ENCODE results near the gene TLR10. TPM values are rescaled to one million over a fixed set of nuclear protein-coding genes. Genes with fewer than 3 reads are reported as not detected.
A peak's percentile ranks its signal among the peaks of the same experiment; 100 is the strongest.
"Not testable (repeated sequence)": the region's sequence is repeated elsewhere in the genome, so short reads cannot be mapped to it uniquely, and the experiment has no call there.

The TLR10 gene
- total RNA-seq, 1 experiment from 2014 or later: not detected

DNA sequence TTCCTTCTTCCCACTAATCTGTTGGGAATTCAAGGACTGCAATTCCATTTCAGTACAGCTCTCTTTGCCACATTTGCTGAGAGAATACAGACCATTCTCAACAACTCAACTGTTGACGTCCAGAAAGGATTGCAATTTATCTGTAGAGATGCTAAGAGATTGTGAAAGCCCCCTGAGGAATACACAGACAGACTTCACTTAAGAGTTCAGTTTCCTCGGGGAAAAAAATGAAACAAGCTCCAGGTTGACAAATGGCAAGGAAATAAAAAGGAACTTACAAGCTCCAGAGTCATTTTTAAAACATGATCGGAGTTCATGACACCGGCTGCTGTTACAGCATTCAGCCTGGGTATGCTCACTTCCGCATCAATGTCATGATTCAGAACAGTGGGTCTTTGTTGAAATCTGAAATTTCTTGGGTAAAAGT lies 13.8 kb downstream of the TLR10 start:
- DNase-seq (ENCODE audit: low spot score): no peak

DNA sequence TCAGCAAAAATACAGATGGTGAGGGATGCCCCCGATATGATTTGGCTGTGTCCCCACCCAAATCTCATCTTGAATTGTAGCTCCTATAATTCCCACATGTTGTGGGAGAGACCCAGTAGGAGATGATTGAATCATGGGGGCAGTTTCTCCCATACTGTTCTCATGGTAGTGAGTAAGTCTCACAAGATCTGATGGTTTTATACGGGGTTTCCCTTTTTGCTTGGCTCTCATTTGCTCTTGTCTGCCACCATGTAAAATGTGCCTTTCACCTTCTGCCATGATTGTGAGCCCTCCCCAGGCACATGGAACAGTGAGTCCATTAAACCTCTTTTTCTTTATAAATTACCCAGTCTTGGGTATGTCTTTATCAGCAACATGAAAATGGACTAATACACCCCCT lies 15.8 kb downstream of the TLR10 start:
- DNase-seq (ENCODE audit: low spot score): not testable (repeated sequence)

DNA sequence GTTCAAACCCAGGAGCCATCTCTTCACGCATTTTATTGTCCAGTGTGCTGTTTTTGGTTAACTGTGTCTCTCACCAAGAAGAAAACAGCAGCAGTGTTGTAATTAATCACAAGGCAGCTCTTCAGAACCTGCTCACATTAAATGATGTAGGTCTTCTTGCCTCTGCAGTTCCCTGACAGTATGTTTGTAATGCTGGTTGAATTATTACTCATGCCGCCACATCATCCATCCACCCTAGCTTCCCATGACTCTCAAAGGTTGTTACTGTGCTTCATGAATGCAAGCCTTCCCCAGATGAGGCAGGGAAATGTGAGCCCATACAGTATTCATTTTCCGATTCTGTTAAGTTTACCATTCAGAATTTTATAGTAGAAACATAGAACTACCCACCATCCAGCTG lies 17.4 kb downstream of the TLR10 start:
- DNase-seq (ENCODE audit: low spot score): peak; percentile 26

DNA sequence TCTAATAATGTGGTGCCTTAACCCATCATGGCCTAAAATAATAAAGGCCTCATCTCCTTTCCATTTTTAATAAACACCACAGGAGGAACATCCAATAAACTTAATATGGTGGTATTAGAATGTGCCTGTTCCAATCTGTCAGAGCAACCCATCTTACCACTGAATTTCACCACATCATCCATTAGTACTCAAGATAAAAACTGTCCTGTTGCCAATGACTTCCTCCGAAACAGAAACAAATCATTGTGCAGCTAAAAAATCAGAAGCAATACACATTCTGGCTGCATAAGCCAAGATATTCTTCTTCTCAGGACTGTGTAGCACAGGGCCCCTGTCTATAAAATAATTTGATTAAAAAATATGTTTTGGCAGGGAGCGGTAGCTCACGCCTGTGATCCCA lies 18.5 kb downstream of the TLR10 start:
- no peak for DNase-seq (ENCODE audit: low spot score)

DNA sequence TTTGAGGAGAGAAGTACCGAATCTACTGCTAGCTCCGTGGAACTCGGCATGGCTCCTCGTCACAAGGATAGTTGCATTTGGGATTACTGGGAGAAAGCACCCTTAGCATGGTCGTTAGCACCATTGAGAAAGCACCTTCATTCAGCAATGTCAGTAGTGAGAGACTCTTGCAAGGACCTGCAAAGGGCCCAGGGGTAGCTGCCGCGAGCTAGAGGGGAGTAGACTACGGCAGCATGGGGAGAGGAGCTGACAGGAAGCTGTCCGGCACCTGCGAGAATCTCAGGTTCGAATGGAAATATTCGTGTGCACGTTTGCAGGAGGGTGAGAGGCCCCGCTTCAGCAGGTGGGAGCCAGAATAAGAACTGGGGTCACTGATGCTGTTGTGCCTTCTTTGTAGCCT lies 20.2 kb downstream of the TLR10 start:
- DNase-seq (ENCODE audit: low spot score): no peak

DNA sequence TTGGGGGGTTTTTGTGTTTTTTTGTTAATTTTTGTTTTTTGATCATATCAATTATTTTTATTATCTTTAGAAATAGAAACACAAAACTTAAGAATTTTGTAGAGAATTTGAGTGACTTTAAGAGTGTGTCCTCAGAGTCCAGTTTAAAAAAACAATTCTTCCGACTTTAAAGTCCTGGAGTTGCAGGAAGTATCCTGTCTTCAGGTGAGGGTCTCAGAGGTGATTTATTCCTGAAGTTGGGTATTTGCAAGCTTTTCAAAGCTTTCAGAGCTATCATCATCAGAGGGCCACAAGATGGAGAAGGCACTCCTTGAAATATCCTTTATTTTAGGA lies 23.0 kb downstream of the TLR10 start:
- DNase-seq (ENCODE audit: low spot score): no peak

DNA sequence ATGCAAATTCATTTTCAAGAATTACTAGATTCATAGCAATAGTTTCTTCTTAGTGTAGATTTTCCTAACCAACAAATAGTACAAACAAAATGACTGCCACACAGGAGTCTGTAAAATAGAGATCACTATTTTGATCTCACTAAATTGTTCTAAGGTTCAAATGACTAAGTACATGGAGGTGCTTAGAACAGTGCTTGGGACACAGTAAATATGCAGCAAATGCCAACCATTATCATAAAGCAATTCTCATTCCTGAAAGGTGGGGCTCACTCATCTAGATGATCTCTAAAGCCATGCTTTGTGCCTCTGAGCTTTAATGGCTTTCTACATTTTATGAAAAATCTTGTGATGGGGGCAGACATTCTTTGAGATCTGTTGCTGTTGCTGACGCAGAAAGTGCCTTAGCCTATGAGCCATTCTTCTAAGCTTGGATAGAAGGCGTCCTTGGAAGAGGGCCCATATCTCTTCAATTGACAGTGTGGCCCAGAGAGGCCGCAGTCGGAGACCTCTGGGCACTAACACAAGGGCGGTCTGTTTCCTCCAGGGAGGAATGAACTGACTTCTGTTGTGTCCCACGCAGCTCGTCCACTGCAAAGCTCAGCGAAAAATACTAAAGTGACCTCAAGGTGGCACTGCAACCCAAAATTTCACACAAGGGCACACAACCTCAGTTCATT lies 23.5 kb downstream of the TLR10 start:
- peak; percentile 25 for DNase-seq (ENCODE audit: low spot score)

DNA sequence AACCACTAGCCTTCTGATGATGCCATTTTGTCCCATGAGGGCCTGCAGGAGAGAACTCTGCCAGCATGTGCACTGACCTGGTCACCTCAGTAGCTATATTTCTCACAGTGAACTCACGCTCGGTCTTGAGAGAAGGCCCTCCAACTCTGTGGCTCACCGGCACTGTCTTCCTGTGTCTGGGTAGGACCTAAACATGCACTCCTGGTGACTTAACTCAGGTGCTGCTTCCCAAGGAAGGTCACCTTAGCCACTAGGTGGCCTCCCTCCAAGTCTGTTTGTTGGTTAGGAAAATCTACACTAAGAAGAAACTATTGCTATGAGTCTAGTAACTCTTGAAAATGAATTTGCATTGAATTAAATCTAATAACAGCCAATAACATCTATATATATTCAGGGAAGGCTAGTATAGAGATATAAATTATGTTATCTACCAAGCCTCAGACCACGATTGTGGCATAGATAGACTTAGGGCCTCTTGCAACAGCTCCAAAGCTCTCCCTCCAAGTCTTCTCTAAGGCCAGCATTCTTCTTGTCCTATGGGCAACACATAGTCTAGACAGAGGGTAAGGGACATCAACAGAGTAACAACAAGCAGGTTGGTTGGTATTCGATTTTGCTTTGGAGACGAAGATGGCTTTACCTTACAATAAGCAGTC lies 24.7 kb downstream of the TLR10 start:
- DNase-seq (ENCODE audit: low spot score): no peak

DNA sequence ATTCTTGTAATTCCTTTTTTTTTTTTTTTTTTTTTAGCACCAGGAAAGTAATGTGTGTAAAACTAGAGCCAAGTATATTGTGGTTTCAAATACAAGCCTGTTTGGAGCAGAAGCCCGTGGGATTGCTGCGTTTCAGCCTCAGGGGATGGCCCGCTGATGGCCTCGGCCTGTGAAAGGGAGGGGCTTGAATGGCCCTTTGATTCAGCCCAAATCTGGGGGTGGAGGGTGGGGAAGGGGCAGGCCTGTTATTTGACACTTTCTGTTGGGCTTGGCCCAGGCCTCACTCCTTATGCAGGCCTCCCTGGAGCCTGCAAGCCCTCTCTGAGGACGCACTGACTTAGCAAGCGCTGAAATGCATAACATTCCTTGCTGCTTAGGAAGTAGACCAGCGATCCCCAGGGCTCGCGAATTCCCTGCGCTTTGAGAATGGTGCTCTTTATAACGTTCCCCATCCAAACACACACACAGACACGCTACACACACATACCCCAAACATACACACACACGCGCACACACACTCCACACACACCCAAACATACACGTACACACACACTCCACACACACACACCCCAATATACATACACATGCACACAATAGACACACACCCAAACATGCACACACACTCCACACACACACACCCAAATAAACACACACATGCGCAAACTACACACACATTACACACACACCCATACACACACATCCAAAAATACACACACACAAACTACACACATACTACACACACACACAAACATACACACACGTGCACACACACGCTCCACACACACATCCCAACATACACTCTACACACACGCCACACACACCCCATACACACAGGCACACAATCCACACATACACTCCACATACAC lies 29.6 kb downstream of the TLR10 start:
- DNase-seq (ENCODE audit: low spot score): peak; percentile 85

DNA sequence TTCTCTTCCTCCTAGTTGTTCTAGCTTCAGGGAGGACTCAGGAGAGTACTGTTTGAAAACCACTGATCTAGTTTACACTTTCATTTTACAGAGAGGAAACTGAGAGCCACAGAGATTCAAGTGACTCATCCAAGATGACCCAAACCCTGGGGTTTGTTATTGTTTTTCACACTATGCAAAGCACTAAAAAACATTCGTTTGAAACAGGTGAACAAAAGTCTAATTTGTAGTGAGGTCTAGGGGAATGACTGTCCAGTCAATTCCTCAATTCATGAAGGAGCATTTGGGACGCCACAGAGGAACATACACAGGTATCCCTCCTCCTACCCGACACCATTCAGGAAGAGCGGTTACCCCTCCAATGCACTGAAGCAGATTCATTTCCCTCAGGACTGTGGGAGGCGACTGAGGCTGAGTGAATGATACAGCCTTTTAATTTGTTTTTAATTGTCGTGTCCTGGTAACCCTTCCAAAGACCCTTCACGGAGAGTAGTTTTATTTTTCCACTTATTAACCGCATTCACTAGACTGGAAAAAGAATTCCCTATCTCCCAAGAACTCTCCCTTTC lies 30.3 kb downstream of the TLR10 start:
- DNase-seq (ENCODE audit: low spot score): peak; percentile 28

DNA sequence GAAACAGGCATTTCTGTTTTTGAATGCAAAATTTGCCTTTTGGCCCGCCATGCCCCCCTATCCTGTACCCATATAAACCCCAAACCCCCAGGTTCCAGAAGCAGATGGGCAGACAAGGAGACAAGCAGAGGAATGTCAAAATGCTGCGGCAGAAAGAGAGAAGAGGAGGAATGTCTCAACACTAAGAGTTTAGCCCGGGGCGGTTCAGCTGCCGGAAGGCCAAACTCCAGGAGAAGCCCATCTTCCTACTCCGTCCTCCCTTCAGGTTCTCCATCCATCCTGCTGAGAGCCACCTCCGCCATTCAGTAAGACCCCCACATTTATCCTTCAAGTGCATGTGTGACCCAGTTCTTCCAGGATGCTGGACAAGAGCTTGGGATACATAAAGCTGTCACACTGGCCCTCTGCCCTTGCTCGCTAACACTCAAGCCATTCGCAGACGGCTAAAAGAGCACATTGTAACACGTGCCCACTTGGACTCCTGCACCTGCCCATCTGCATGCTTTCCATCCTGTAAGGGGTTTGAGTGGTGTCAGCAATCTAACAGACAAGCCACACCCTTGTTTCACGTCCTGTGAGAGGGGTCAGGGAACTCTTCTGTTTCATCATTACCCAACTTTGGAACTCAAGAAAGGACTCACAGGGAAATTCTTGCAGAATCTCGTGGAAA lies 31.3 kb downstream of the TLR10 start:
- DNase-seq (ENCODE audit: low spot score): no peak

DNA sequence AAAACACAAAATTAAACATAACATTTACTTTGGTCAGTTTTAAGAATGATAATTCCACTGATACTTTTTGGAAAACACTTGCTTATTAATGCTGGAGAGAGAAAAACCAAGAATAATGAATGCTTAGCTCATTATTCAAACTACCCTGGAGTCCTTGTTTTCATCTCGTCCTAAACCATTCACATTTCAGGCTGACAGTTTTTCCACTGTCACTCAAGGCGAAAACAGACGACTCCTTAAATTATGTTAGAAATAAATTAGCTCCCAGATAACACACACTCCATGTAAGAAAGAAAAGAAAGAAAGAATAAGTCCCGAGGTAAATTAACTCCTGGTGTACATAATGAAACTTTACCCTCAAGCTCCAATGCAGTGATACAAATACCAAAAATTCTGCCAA lies 33.5 kb downstream of the TLR10 start:
- DNase-seq (ENCODE audit: low spot score): no peak

DNA sequence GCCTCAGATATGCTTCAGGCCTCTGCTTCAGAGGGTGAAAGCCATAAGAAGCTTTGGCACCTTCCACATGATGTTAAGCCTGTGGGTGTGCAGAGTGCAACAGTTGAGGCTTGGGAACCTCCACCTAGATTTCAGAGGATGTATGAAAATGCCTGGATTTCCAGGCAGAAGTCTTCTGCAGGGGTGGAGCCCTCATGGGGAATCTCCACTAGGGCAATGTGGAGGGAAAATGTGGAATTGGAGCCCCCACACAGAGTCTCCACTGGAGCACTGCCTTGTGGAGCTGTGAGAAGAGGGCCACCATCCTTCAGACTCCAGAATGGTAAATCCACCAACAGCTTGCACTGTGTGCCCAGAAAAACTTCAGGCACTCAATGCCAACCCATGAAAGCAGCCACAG lies 35.2 kb downstream of the TLR10 start:
- no peak for DNase-seq (ENCODE audit: low spot score)

DNA sequence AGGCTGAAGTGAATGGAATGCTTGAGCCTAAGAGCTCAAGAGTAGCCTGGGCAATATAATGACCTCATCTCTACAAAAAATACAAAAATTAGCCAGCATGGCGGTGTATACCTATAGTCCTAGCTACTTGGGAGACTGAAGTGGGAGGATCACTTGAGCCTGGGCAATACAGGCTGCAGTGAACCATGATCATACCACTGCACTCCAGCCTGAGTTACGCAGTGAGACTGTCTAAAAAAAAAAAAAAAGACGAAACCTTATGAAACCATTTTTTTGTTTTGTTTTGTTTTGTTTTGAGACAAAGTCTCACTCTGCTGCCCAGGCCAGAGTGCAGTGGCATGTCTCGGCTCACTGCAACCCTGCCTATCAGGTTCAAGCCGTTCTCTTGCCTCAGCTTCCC lies 36.9 kb downstream of the TLR10 start:
- DNase-seq (ENCODE audit: low spot score): no peak

DNA sequence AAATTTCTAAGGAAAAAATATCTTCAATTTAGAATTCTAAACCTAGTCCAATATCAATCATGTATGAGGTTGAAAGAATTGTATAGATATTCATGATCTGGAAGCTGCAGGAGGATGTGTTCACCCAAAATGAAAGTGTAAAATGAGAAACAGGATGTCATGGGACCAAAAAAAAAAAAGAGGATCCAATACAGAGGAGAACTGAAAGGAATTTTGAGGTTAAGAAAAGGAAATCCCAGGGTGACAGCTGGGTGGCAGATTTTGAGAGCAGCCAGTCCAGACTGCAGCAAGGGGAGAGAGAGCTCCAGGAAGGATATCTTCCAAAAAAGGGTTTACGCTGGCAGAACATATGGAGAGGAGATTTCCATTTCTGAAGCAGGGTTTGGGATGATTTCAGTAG lies 38.9 kb downstream of the TLR10 start:
- no peak for DNase-seq (ENCODE audit: low spot score)

DNA sequence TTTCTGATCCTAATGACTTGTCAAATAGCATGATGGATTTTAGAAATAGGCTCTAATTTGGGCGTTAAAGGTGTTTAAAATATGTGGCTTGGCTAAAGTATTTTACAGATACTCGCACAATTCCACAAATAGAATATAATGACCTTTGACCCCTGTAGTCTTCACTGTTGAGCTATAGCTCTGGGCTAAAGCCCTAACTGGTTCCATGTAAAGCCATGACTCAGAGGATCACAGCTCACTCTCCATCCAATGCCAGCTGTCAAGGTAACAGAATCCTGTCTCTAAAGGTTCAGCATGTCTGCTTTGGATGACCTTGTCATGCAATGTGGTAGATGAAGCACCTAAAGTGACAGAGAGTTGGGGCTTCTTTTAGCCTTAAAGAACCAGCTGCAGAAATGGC lies 42.5 kb downstream of the TLR10 start:
- DNase-seq (ENCODE audit: low spot score): no peak

DNA sequence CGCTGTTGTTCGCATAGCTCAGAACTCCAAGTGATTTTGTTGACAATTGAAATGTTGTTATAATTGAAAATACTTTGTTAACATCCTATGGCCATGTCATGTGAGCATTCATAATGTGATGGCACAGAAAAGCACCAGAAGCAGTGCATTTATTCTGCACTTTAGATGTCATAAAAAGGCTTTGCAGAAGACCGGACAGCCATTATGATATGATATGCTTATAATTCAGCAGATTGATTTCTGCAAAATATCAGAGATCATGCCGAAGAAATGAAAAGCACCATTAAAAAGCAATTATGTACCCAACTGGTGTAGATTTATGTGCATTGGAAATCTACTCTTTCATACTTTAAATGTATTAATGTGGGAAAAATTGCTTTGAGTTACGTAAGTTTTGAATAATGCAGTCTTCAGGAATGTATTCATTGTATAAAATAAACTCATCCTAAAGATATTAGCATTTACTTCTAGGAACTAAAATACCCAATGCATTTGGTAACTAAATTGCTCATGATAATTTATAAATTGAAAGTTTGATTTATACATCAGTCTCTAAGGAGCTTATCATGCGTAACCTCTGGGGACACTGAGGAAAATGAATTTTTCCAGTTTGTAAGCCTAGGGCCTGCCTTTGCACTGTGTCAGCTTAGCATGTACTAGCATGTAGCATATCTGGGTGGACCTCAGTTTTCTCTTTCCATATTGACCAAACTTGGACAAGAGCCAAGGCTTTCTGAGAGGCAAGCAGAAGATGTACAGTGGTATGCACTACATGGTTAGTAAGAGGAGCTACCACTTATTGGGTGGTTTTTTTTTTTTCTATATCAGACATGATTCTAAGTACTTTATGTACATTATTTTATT lies 43.6 kb downstream of the TLR10 start:
- DNase-seq (ENCODE audit: low spot score): no peak

DNA sequence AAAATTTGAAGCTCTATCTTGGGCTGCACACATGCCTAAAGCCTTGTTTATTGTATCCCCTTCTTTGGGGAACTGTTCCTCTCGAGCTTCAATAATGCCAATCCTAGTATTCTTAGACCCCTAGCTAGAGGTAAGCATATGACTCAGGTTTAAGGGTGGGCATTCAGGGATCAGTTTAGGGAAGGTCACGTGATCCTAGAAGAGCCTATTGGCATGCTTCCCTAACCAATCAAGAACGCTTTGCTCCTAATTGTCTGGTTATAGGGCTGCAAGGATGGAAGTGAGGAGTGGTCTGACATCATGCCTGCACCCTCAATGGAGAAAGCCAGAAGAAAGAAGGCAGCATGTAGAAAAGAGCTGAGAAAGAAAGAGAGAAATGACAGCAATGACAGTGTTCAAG lies 46.9 kb downstream of the TLR10 start:
- DNase-seq (ENCODE audit: low spot score): no peak

DNA sequence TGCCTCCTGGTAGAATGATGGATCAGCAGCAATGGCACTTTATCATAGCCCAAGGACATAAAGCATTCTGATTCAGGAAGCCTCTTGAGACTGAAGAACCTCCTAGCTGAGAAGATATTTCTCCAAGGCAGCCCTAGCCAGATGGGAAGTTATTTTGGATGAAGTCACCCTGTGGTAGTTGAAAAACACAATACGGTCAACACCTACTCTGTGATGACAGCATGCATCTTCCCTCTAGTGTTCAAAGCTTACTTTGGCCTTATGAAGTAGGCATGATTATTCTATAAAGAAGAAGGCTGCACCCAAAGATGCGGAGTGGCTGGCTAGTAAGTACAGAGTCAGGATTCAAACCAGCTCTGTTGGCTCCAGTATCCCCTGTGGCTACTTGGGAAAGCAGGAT lies 47.9 kb downstream of the TLR10 start:
- DNase-seq (ENCODE audit: low spot score): no peak

DNA sequence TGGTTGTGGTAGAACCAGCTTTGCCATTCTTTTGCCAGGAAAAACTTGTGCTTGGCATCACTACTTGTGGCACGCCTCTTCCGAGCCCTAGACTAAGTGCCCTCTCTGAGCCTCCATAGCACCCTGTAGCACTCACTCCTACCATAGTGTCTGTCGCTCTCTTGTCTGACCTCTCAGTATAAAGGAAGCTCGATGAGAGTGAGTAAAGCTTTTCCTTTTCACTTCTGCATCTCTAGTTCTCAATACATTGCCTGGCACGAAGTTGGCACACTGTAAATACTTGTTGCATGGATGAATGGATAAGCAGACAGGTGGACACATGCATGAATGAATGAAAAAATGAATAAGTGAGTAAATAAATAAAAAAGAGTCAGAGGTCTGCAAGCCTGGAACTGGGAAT lies 48.3 kb downstream of the TLR10 start:
- no peak for DNase-seq (ENCODE audit: low spot score)

DNA sequence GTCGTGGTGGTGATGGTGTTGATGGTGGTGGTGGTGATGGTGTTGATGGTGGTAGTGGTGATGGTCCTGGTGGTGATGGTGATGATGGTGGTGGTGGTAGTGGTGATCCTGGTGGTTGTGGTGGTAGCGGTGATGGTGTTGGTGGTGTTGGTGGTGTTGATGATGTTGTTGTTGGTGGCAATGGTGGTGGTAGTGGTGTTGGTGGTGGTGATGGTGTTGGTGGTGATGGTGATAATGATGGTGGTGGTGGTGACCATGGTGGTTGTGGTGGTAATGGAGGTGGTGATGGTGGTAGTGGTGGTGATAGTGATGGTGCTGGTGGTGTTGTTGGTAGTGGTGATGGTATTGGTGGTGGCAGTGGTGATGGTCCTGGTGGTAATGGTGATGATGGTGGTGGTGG lies 49.1 kb downstream of the TLR10 start:
- DNase-seq (ENCODE audit: low spot score): no peak

Measured in A172 (cell line).